ENCODE measurements around the gene CDH4. TPM values are rescaled to one million over a fixed set of nuclear protein-coding genes. Genes with fewer than 3 reads are reported as not detected.

Gene CDH4
- total and polyA plus RNA-seq, 2 donors (not counting 1 experiment from before 2014, with no cell fraction given): not detected

DNA sequence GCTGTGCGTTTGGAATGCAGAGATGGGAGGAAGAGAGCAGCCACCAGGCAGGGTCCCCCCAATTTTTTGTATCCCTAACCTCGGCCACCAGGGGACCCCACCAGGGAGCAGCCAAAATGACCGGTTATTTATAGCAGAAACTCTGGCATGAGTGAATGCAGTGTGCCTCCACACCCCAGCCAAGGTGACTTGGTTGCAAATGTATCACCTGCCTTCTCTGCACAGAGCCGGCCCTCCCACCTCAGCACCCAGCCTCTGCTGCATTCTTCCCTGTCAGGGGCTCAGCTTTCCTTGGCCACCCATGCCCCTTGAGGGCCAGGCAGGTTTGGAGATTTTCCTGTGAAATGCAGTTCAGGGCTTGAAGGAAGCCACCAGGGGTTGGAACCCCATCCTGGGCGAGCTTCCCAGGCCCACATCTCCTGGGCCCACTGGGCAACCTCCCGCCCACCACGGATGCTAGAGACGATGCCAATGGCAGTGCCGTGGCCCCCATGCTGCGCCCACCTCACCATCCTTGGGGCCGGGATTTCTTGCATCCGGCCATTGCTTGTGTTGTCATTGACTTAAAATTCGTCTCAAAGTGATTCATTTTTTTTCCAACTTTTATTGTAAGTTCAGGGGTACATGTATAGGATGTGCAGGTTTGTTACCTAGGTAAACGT, 522.0 kb downstream of the CDH4 start:
- H3K9me3 ChIP-seq (ENCODE audit: control extremely low read depth in 1 of 3, control insufficient read depth in 2 of 3, insufficient read depth in 1 of 3, low read length in 2 of 3): peaks cover 0 to 16% (median 0%) of the 10 kb centered on the region in 3 donors
- no peak overlapping the region for H3K4me2 ChIP-seq (replicated peaks; ENCODE audit: low read depth, low read length, poor library complexity, severe bottlenecking)
- H3K9ac ChIP-seq (ENCODE audit: low read length): no peak overlapping the region
- 81% methylated on average over 9 of the region's 14 CpGs for WGBS (ENCODE audit: insufficient coverage)
- no peak overlapping the region for H2AFZ ChIP-seq (ENCODE audit: insufficient read depth, low read depth, low read length, poor library complexity, severe bottlenecking)
- ChIA-PET POLR2A (no interaction called here), CTCF (no interaction called here)
- ATAC-seq (ENCODE audit: low read depth) (no peak), DNase-seq (no peak)
- H3K9me3 Mint-ChIP-seq (ENCODE audit: insufficient read depth): no peaks in the 10 kb centered on the region
- no peaks in the 10 kb centered on the region for H3K4me1 Mint-ChIP-seq
- H3K27me3 ChIP-seq (replicated peaks in 1 of 4; ENCODE audit: control extremely low read depth in 1 of 4, control insufficient read depth in 3 of 4, insufficient read depth in 4 of 4, low read length in 3 of 4): no peaks in the 10 kb centered on the region
- H3K27ac Mint-ChIP-seq: no peak overlapping the region
- H3K4me3 Mint-ChIP-seq: no peak overlapping the region
- no peaks in the 10 kb centered on the region for H3K36me3 ChIP-seq (replicated peaks in 1 of 2; ENCODE audit: control extremely low read depth in 1 of 2, control insufficient read depth in 1 of 2, extremely low read depth in 1 of 2, insufficient read depth in 2 of 2, low read length in 1 of 2)
- no peaks in the 10 kb centered on the region for H4K20me1 ChIP-seq (ENCODE audit: control insufficient read depth, insufficient read depth, low read length, poor library complexity, severe bottlenecking)
- TF ChIP-seq, protein P1, sequence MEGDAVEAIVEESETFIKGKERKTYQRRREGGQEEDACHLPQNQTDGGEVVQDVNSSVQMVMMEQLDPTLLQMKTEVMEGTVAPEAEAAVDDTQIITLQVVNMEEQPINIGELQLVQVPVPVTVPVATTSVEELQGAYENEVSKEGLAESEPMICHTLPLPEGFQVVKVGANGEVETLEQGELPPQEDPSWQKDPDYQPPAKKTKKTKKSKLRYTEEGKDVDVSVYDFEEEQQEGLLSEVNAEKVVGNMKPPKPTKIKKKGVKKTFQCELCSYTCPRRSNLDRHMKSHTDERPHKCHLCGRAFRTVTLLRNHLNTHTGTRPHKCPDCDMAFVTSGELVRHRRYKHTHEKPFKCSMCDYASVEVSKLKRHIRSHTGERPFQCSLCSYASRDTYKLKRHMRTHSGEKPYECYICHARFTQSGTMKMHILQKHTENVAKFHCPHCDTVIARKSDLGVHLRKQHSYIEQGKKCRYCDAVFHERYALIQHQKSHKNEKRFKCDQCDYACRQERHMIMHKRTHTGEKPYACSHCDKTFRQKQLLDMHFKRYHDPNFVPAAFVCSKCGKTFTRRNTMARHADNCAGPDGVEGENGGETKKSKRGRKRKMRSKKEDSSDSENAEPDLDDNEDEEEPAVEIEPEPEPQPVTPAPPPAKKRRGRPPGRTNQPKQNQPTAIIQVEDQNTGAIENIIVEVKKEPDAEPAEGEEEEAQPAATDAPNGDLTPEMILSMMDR (IDR thresholded peaks at IDR 0.05): no peak
- TF ChIP-seq EZH2 (IDR thresholded peaks at IDR 0.05; ENCODE audit: borderline replicate concordance, insufficient read depth, low read depth, low read length, poor library complexity, severe bottlenecking): no peak
- H3K4me3 ChIP-seq (ENCODE audit: control extremely low read depth in 1 of 5, extremely low read depth in 1 of 5, insufficient read depth in 1 of 5, low read depth in 2 of 5, low read length in 4 of 5): no peak overlapping the region
- no peaks in the 10 kb centered on the region for H3K27me3 Mint-ChIP-seq
- intact Hi-C loops (cut with micrococcal nuclease): no loop called here
- H3K27ac ChIP-seq (ENCODE audit: low read length in 2 of 2): no peak overlapping the region
- no peaks in the 10 kb centered on the region for H3K79me2 ChIP-seq (ENCODE audit: control insufficient read depth, insufficient read depth, low read length)
- no peaks in the 10 kb centered on the region for H3K4me1 ChIP-seq (ENCODE audit: control insufficient read depth in 2 of 2, insufficient read depth in 2 of 2, low read length in 2 of 2)

DNA sequence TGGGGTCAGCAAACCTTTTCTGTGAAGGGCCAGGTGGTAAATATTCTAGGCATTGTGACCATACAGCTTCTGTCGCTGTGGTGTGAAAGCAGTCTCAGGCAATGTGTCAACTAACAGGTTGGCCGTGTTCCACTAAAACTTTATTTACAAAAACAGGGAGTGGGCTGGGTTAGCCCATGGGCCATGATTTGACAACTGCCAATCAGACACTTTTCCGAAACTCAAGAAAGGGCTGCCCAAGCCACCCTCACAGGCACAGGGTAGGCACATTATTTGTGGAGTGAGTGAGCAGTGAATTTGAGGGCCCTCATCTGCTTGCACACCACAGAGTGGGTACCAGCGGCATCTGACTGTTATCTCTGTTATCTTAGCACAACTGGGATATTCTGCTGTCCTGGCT, 523.4 kb downstream of the CDH4 start:
- H3K9me3 Mint-ChIP-seq (ENCODE audit: insufficient read depth): peaks cover 2% of the 10 kb centered on the region
- TF ChIP-seq, protein P1 (IDR thresholded peaks at IDR 0.05): no peak
- no peak for TF ChIP-seq EZH2 (IDR thresholded peaks at IDR 0.05; ENCODE audit: borderline replicate concordance, insufficient read depth, low read depth, low read length, poor library complexity, severe bottlenecking)
- Histone ChIP-seq H3K79me2 (ENCODE audit: control insufficient read depth, insufficient read depth, low read length) (no peaks in the 10 kb centered on the region), H3K9ac (ENCODE audit: low read length) (no peak overlapping the region), H3K27ac (ENCODE audit: low read length in 2 of 2) (no peak overlapping the region), H3K4me2 (replicated peaks; ENCODE audit: low read depth, low read length, poor library complexity, severe bottlenecking) (no peak overlapping the region), H3K36me3 (replicated peaks in 1 of 2; ENCODE audit: control extremely low read depth in 1 of 2, control insufficient read depth in 1 of 2, extremely low read depth in 1 of 2, insufficient read depth in 2 of 2, low read length in 1 of 2) (no peaks in the 10 kb centered on the region), H3K9me3 (ENCODE audit: control extremely low read depth in 1 of 3, control insufficient read depth in 2 of 3, insufficient read depth in 1 of 3, low read length in 2 of 3) (peaks cover 0 to 13% (median 0%) of the 10 kb centered on the region in 3 donors), H3K4me1 (ENCODE audit: control insufficient read depth in 2 of 2, insufficient read depth in 2 of 2, low read length in 2 of 2) (no peaks in the 10 kb centered on the region), H3K27me3 (replicated peaks in 1 of 4; ENCODE audit: control extremely low read depth in 1 of 4, control insufficient read depth in 3 of 4, insufficient read depth in 4 of 4, low read length in 3 of 4) (no peaks in the 10 kb centered on the region), H4K20me1 (ENCODE audit: control insufficient read depth, insufficient read depth, low read length, poor library complexity, severe bottlenecking) (no peaks in the 10 kb centered on the region), H3K4me3 (ENCODE audit: control extremely low read depth in 1 of 5, extremely low read depth in 1 of 5, insufficient read depth in 1 of 5, low read depth in 2 of 5, low read length in 4 of 5) (no peak overlapping the region), H2AFZ (ENCODE audit: insufficient read depth, low read depth, low read length, poor library complexity, severe bottlenecking) (no peak overlapping the region)
- H3K4me1 Mint-ChIP-seq: no peaks in the 10 kb centered on the region
- WGBS (ENCODE audit: insufficient coverage): 100% methylated on average over 1 of the region's 4 CpGs
- H3K27me3 Mint-ChIP-seq: no peaks in the 10 kb centered on the region
- POLR2A ChIA-PET: no interaction called here
- no peak for DNase-seq
- H3K27ac Mint-ChIP-seq: no peak overlapping the region
- CTCF ChIA-PET: no interaction called here
- H3K4me3 Mint-ChIP-seq: no peak overlapping the region
- intact Hi-C loops (cut with micrococcal nuclease): no loop called here
- no peak for ATAC-seq (ENCODE audit: low read depth)

Data from B cell (primary cell).